Gastroesophageal sphincter (tissue), 3 donors: ENCODE data around the gene CNTNAP5.

Experiments
- CTCF ChIP-seq, 4 experiments: fragments of 200-600 bp in 2 of 4; fragments of 450-650 bp in 2 of 4; sonication (generic) in 1 of 4; IDR thresholded peaks; one replicate each; pipeline ENCODE4 v1.5.1; 2017 to 2019; ENCODE audit warnings: antibody characterized with exemption in 4 of 4, mild to moderate bottlenecking in 2 of 4, moderate library complexity in 2 of 4
- EP300 ChIP-seq: sonication (generic); formaldehyde crosslinking; IDR thresholded peaks from one replicate; pipeline ENCODE4 v1.6.1; 2017; ENCODE audit warnings: antibody characterized with exemption, mild to moderate bottlenecking
- POLR2A ChIP-seq, 2 donors: fragments of 450-650 bp; IDR thresholded peaks; one replicate each; pipeline ENCODE4 v1.6.1; 2017; ENCODE audit warnings: antibody characterized with exemption in 2 of 2, mild to moderate bottlenecking in 2 of 2, moderate library complexity in 1 of 2
- POLR2AphosphoS5 ChIP-seq: sonication (generic); formaldehyde crosslinking; IDR thresholded peaks from one replicate; pipeline ENCODE4 v1.6.1; 2017; ENCODE audit warnings: antibody characterized with exemption

DNA sequence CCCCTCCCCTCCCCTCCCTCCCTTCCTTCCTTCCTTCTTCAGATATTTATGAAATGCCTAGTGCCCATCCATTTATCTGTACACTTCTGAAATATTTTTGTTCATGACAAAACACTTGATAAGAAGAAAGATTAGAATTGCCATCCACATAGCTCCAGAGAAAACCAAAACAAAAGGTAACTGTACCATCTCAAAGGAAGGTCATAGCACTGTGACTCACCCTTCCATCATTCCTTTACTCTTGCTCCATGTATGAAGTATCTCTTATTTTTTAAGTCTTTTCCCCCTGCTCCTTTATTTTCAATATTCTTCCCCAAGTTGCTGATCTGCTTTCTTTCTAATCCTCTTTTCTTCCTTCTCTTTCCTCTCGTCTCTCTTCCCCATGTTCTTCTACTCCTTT is 9.9 kb downstream of the CNTNAP5 start:
- TF ChIP-seq CTCF (IDR thresholded peaks at IDR 0.05) (no peak), POLR2A (IDR thresholded peaks at IDR 0.05) (no peak), POLR2AphosphoS5 (no peak), EP300 (no peak)
